ENCODE measurements around the gene PRXL2A.

Gene PRXL2A

GRCh38 chr10:80462981-80463741 is 54.8 kb downstream of the PRXL2A start:
- no peak for TF ChIP-seq TAF1 (IDR thresholded peaks at IDR 0.05; ENCODE audit: borderline replicate concordance, insufficient read depth, low read length)

GRCh38 chr10:80463868-80464267 is 55.5 kb downstream of the PRXL2A start:
- TF ChIP-seq SIN3A (IDR thresholded peaks at IDR 0.05; ENCODE audit: borderline replicate concordance, insufficient read depth, low read length) = no peak
- no peak for TF ChIP-seq REST (IDR thresholded peaks at IDR 0.05; ENCODE audit: insufficient read depth in 1 of 2, low read depth in 2 of 2, low read length in 2 of 2)
- TF ChIP-seq FOXP2 (optimal IDR thresholded peaks at IDR 0.05; ENCODE audit: borderline replicate concordance, extremely low read depth, extremely low read length, insufficient read depth) = no peak
- TF ChIP-seq TAF1 (IDR thresholded peaks at IDR 0.05; ENCODE audit: borderline replicate concordance, insufficient read depth, low read length) = no peak
- no peak for TF ChIP-seq POLR2AphosphoS5 (IDR thresholded peaks at IDR 0.05; ENCODE audit: low read depth, low read length)

- 0 out of 2 replicates have a peak, but pooled peaks have one; percentile 25 for TF ChIP-seq SIN3A (IDR thresholded peaks at IDR 0.05; ENCODE audit: borderline replicate concordance, insufficient read depth, low read length)
- TF ChIP-seq TAF1 (IDR thresholded peaks at IDR 0.05; ENCODE audit: borderline replicate concordance, insufficient read depth, low read length) = no peak
Observed at GRCh38 chr10:80464557-80465450, 56.5 kb downstream of the PRXL2A start.

- TF ChIP-seq TAF1 (IDR thresholded peaks at IDR 0.05; ENCODE audit: borderline replicate concordance, insufficient read depth, low read length) (no peak), SIN3A (IDR thresholded peaks at IDR 0.05; ENCODE audit: borderline replicate concordance, insufficient read depth, low read length) (no peak), POLR2AphosphoS5 (IDR thresholded peaks at IDR 0.05; ENCODE audit: low read depth, low read length) (no peak), FOXP2 (optimal IDR thresholded peaks at IDR 0.05; ENCODE audit: borderline replicate concordance, extremely low read depth, extremely low read length, insufficient read depth) (no peak), REST (IDR thresholded peaks at IDR 0.05; ENCODE audit: insufficient read depth in 1 of 2, low read depth in 2 of 2, low read length in 2 of 2) (no peak)
Observed at GRCh38 chr10:80465451-80465835, 57.1 kb downstream of the PRXL2A start.

GRCh38 chr10:80465839-80466590 is 57.7 kb downstream of the PRXL2A start:
- TF ChIP-seq FOXP2 (optimal IDR thresholded peaks at IDR 0.05; ENCODE audit: borderline replicate concordance, extremely low read depth, extremely low read length, insufficient read depth) = no peak
- no peak for TF ChIP-seq TAF1 (IDR thresholded peaks at IDR 0.05; ENCODE audit: borderline replicate concordance, insufficient read depth, low read length)
- TF ChIP-seq POLR2AphosphoS5 (IDR thresholded peaks at IDR 0.05; ENCODE audit: low read depth, low read length) = no peak
- no peak for TF ChIP-seq REST (IDR thresholded peaks at IDR 0.05; ENCODE audit: insufficient read depth in 1 of 2, low read depth in 2 of 2, low read length in 2 of 2)
- TF ChIP-seq SIN3A (IDR thresholded peaks at IDR 0.05; ENCODE audit: borderline replicate concordance, insufficient read depth, low read length) = no peak
